Peyer's patch (tissue), 4 donors: ENCODE data around the gene CCT3.

Experiments used
- CTCF ChIP-seq, 6 experiments: fragments of 450-650 bp in 4 of 6; fragments of 200-600 bp in 2 of 6; sonication (generic) in 1 of 6; IDR thresholded peaks; one replicate each; pipeline ENCODE4 v1.5.1; 2017 to 2019; ENCODE audit warnings: antibody characterized with exemption in 6 of 6, mild to moderate bottlenecking in 3 of 6, moderate library complexity in 1 of 6
- POLR2A ChIP-seq, 2 donors: fragments of 450-650 bp; IDR thresholded peaks; one replicate each; pipeline ENCODE4 v1.5.1; 2017; ENCODE audit warnings: antibody characterized with exemption in 2 of 2, mild to moderate bottlenecking in 2 of 2, moderate library complexity in 2 of 2

GRCh38 chr1:156338180-156338976 is at the start of gene CCT3, which contains the start of gene TSACC:
- peak in 1 of 6 experiments; percentile 11 for TF ChIP-seq CTCF (IDR thresholded peaks at IDR 0.05)
- TF ChIP-seq POLR2A (IDR thresholded peaks at IDR 0.05), result peak in 1 of 2 donors; percentile 77
